Fibroblast of skin of back (primary cell): Measurements from ENCODE around the gene SLC9C1.

Experiments used
- DNase-seq: peaks from one replicate; pipeline ENCODE4 v3.0.0-alpha.2; 2013

The SLC9C1 gene

DNA sequence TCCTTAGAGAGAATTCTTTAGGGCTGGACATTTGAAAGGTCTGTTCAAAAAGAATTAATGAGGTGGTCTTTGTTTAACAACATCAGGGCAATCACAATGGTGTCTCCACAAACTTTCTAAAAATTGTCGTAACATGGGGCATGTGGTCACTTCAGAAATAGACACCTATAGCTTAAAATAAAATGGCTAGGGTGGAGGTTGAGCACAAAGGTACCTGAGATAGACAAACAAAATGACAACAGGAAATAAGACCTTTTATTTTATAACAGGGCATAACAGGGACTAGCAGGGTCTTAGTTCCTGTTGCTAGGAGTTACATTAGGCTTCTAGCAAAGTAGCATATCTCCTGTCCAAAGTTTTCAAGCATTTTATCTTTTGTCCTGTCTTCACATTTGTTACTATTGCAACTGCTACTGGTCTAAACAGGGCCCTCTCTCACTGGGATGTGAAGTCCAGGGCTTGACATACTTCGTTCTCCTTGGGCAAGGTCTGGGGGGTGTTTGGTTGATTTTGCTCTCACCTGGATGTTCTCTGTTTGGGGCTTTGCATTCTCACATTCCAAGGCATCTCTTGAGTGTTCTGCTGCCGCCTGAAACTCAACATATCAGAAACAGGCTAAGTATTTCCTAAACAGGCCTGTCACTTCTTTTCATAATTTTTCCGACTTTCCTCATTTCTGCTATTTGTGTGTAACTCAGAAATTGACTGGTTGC lies 163.9 kb downstream of the SLC9C1 start:
- DNase-seq = no peak

DNA sequence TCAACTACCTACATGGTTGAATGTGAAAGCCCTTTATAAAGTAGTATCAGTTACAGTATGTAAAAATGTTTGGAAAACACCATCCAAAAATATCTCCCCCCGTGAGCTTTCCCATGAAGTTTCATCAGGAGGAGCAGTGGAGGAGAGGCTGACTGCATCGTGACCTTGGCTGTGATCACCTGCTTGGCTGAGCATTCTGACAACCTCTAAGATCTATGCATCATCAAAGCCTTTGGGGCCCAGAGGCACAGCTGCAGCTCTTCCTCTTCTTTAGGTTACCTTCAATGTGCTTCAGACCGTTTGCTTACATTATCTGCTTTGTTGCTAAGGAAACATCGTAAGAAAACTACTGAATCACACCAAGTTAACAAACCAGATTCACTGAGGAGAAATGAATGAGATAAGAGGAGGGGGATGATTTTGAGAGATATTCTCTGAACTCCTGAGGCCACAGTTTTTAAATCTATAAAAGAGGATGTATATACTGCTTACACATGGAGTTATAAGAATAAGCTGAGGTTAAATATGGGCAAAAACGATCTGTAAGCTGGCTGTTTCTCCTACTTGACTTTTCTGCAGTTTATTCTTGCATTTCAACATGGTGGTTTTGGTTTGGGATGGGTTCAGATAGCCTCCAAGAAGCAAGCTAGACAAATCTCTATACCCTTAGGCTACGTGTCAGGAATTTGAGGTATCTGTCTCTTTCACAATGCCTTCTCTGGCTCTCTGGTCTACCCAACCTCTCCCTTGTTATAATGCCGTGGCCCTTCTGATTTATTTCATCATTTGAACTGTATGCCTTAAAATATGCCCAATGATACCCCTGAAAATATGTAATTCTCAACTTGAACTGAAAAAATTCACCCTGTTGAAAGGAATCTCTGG lies 164.9 kb downstream of the SLC9C1 start:
- no peak for DNase-seq

DNA sequence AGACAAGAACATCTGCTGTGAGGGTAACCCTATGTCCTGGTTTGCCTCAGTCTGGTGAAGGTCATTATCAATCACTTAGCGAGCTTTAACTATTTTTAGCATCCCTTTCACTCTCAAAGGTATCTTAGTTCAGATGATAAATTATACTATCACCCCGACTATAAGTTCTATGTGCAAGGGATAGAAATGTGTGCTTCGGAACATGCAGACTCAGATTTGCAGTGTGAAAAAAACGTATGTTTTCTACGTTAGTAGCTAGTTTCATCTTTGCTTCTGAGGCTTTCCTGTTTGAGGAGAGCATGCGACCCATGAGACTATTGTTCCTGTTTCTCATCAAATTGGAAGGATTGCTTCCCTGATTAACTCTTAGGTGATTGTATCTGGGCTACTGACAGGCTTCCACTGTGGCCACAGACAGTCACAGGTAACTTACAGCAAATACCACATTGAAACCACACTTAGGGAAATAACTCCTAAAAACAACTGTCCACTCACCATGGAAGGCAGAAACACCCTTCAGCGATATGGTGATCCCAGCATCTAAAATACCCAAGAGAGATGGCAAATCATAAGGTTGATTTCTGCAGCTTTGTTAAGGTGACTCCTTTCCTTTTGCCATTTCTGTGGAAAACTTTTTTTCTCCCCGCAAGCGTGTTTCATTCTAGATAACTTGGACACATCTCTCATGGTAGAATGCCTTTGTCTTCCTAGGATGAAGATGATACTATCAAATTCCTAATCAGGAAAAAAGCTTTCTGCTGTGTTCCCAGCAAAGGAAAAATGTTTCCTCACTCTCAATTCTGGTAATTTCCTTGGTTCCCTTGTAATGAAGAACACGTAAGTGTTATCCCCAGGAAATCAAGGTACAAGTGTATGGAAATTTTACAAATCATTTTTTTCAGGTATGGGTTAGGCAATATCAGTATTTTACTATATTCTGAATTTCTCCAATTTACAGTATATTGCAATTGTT lies 166.2 kb downstream of the SLC9C1 start:
- no peak for DNase-seq

GRCh38 chr3:112126511-112126911 lies 167.5 kb downstream of the SLC9C1 start:
- DNase-seq = peak; percentile 16

GRCh38 chr3:112124907-112125607 lies 169.0 kb downstream of the SLC9C1 start:
- DNase-seq = no peak

DNA sequence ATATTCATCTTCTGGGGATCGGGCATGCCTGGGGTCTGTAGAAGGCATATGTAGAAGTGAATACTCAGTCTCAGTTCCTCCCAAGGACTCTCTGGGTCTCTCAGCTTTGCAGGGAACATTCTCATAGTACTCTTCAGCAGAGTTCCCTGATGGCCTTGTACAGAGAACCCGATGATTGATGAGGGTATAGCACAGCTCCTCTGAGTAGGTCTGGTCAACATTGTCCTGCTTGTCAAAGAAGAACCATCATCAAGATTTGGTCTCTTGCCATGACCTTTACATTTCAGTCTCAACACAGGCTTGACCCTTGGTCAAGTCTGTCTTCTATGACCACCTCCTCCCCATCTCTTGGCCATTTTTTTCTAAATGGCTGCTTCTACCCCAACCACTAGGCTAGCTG lies 170.5 kb downstream of the SLC9C1 start:
- no peak for DNase-seq

DNA sequence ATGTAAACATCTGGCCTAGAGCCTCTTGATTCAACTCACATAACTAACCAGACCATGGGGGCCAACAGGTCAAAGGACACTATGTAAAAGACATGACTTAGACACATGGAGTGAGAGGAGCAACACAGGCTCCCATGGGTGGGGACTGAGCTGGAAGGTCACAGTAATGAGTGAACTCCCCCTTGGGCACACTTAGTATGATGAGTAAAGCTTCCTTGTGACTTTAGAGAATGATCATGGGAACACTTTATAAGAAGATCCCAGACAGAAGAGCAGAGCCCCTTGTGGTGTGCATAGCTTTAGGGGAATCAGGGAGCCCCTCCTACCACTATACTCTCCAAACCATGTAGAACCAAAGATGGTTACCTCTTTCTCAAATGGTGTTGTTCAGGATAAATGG lies 171.1 kb downstream of the SLC9C1 start:
- no peak for DNase-seq

DNA sequence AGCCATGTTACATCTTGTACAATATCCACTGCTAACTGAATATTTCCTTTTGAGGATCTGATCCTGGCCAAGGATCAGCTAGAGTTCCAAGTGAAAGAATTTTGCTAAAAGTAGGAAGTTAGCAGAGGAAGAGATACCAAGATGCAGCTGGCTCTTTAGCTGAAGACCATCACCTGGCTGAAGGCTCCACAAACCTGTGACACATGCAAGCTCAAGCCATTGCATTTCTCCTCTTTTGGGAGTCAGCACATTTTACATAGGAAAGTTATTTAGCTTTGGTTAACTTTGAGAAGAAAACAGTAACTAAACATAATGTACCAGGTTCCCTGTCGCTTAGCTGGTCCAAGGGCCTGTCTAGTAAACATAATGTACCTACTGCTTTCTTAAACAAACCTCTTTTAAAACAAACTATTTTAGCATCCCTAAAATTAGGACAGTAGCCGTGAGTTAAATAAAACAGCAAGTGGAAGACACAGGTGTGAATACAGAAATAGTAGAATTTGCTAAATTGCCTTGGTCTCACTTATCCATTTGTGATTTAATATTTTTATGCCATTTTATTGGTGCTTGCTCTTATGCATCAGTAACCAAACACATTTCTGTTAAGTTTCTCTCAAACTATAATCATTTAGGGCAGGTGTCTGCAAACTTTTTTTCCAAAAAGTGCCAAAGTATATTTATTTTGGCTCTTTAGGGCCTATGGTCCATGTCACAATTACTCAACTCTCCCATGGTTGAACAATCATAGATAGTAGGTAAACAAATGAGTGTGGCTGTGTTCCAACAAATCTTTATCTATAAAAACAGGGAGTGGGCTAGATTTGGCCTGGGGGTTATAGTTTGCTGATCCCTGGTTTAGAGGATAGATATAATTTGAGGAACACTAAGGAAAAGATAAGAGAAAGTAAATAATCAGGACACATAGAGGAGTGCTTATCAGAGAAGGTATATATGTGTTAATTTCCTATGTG lies 172.2 kb downstream of the SLC9C1 start:
- DNase-seq = no peak

DNA sequence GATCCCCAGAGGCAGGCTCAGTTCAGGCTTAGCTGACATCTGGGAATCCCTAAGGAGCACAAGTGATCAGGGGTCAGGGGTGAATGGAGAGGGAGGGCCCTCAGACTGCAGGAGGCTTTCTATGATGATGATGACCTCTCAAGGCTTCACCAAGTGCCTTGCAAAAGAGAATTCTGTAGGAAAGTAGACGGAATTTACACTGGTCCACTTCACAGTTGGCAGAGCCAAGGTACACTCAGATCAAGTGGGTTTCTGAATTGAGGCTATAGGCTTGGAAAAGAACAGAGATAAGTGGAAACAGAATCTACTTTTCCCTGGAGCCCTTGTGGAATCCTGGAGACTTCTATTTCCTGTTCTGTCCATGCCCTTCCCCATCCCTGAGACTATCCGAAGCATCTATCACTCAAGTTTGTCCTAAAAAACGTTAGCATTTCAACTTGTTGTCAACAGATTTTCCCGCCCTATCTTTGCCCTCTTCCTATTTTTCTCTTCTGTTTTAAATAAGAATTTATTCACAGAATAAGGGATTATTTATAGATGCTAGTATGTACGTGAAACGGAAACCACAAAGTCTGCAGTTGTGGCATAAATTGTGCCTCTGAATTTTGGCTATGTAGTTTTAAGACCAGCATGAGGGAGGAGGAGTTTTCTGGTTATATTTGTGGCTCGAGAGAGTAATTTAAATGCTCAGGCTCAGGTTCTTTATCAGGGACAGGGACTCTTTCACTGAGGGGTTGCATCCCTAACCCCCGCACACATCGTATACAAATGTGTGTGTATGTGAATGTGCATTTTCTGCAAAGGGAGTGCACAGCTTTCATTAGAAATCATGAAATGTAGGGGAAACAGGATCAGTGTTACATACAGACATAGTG lies 173.8 kb downstream of the SLC9C1 start:
- no peak for DNase-seq

- DNase-seq = no peak
These were observed 176.0 kb downstream of the SLC9C1 start for GRCh38 chr3:112117841-112118571.

GRCh38 chr3:112117415-112117814 lies 176.6 kb downstream of the SLC9C1 start:
- DNase-seq = no peak

- no peak for DNase-seq
These were observed 177.2 kb downstream of the SLC9C1 start for GRCh38 chr3:112116748-112117186.

DNA sequence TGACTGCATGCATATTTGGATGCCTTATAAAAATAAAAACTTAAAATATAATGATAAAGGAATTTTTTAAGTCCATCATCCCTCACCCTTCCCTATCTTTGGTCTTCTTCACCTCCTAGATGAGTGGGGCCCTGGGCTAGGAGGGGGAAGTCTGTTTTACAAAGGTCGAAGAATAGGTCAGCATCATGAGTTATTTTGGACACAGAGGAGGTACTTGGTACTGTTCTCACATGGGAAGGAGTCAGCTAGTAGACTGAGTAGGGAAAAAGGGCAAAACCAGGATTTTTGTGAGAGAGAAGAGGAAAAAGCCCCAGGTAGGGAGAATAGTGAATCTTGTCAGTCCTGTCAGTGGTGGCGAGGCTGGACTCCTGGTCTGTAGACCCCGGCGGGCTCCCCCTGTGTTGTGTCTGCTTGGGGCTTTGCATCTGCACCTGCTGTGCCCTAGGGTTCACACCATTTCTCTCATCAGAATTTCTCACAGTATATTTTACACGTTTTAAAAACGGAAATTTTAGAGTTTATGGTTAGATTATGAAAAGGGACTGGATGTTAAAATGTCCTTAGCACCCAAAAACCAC lies 178.1 kb downstream of the SLC9C1 start:
- DNase-seq = no peak

GRCh38 chr3:112115161-112115739 lies 178.8 kb downstream of the SLC9C1 start:
- no peak for DNase-seq

GRCh38 chr3:112114576-112115160 lies 179.3 kb downstream of the SLC9C1 start:
- no peak for DNase-seq

DNA sequence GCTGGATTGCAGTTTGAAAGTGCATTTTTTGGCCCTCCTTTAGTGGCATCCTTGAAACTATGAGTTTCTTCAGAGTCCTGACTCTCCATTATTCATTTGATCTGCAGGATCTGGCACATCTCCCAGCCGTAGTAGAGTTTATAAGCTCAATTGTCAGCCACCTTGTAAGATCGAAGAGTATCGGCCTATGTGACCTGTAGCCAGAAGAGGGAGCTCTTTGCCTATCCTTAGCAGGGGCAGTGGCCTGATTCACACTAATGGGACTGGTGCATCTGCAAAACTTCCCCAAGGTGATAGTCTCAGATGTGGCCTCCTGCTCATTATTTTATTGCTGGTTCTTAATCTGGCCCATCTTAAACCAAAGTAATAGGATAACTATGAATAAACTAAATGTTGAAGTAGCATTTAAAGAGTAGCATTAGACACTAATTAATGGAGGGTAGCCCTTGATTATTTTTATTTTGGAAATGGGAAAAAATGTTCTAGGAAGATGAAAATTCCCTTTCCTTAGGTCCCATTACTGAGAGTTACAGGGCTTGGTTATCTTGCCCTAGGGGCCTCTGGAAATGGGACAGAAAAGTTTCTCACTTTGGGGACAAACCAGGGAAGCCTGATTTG lies 182.1 kb downstream of the SLC9C1 start:
- DNase-seq = peak; percentile 44

DNA sequence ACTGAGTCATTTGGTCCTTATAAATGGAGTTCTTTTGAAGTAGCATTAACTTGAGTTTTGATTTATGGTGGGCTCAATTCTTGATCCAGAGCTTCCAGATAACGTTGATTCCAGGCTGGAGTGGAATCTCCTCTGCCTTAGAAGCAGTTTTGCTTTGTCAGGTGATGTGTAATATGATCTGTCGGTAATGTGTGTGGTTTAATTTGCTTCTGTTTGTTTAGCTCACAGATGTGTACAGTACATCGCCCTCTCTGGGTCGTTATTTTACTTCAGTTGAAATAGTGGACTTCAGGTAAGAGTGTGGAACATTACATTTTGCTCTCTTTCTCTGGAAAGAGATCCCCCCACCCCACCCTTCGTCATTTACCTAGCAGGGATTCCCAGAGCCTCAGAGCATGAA lies 184.7 kb downstream of the SLC9C1 start:
- DNase-seq = no peak
